ENCODE measurements around the gene SELENBP1. TPM values are rescaled to one million over a fixed set of nuclear protein-coding genes. Genes with fewer than 3 reads are reported as not detected.

SELENBP1 gene
- total RNA-seq, 3 donors from 2014 or later (not counting 1 experiment from before 2014, with no cell fraction given), result not detected

- intact Hi-C loops (cut with micrococcal nuclease), result loop anchor here (10.0 kb wide), 1 partner anchor 249 kb away; no protein-coding TSS in a partner anchor
- Histone ChIP-seq H3K27ac (ENCODE audit: low read length) (no peak overlapping the region), H3K9me3 (ENCODE audit: control insufficient read depth, insufficient read depth, low read length) (no peaks in the 10 kb centered on the region), H3K4me3 (ENCODE audit: low read length) (no peak overlapping the region), H3K27me3 (ENCODE audit: control insufficient read depth, insufficient read depth, low read length) (no peaks in the 10 kb centered on the region), H3K36me3 (ENCODE audit: control insufficient read depth, insufficient read depth, low read length) (peaks cover 38% of the 10 kb centered on the region), H3K4me1 (ENCODE audit: control insufficient read depth, insufficient read depth, low read length) (peaks cover 16% of the 10 kb centered on the region)
- TF ChIP-seq CTCF (IDR thresholded peaks at IDR 0.05), result no peak
- no peaks in the 10 kb centered on the region for H3K27me3 Mint-ChIP-seq (ENCODE audit: low read depth in 2 of 2)
- H3K27ac Mint-ChIP-seq, result peak overlapping the region; percentile 71 to 100
- no peak overlapping the region for H3K4me3 Mint-ChIP-seq
- peaks cover 32 to 41% of the 10 kb centered on the region in 2 donors for H3K4me1 Mint-ChIP-seq
- ATAC-seq (no peak), DNase-seq (no peak)
- no peaks in the 10 kb centered on the region for H3K9me3 Mint-ChIP-seq
- 78% methylated on average over 9 of the region's 9 CpGs for WGBS (ENCODE audit: insufficient coverage)
- peaks cover 10% of the 10 kb centered on the region for H3K36me3 Mint-ChIP-seq
Observed at GRCh38 chr1:151343587-151343986, 28.9 kb downstream of the SELENBP1 start.

- WGBS (ENCODE audit: insufficient coverage), result 94% methylated on average over 6 of the region's 6 CpGs
- ATAC-seq, result no peak
- peak overlapping the region; percentile 71 to 100 for H3K27ac Mint-ChIP-seq
Observed at GRCh38 chr1:151342569-151342968, 29.9 kb downstream of the SELENBP1 start.

GRCh38 chr1:151342021-151342420, 30.5 kb downstream of the SELENBP1 start:
- Mint-ChIP-seq H3K9me3 (no peaks in the 10 kb centered on the region), H3K4me1 (peaks cover 23 to 32% of the 10 kb centered on the region in 2 donors), H3K27me3 (ENCODE audit: low read depth in 2 of 2) (no peaks in the 10 kb centered on the region), H3K4me3 (no peak overlapping the region), H3K36me3 (peaks cover 10% of the 10 kb centered on the region), H3K27ac (peak overlapping the region; percentile 71 to 100)
- peaks cover 11% of the 10 kb centered on the region for H3K4me1 ChIP-seq (ENCODE audit: control insufficient read depth, insufficient read depth, low read length)
- H3K27me3 ChIP-seq (ENCODE audit: control insufficient read depth, insufficient read depth, low read length), result no peaks in the 10 kb centered on the region
- TF ChIP-seq CTCF (IDR thresholded peaks at IDR 0.05), result no peak
- DNase-seq (no peak), ATAC-seq (no peak)
- H3K4me3 ChIP-seq (ENCODE audit: low read length), result no peak overlapping the region
- intact Hi-C loops (cut with micrococcal nuclease), result loop anchor here (10.0 kb wide), 1 partner anchor 247 kb away; no protein-coding TSS in a partner anchor
- H3K9me3 ChIP-seq (ENCODE audit: control insufficient read depth, insufficient read depth, low read length), result no peaks in the 10 kb centered on the region
- H3K27ac ChIP-seq (ENCODE audit: low read length), result no peak overlapping the region
- 94% methylated on average over 1 of the region's 2 CpGs for WGBS (ENCODE audit: insufficient coverage)
- H3K36me3 ChIP-seq (ENCODE audit: control insufficient read depth, insufficient read depth, low read length), result peaks cover 38% of the 10 kb centered on the region

More at GRCh38 chr1:151342569-151342968, 29.9 kb downstream of the SELENBP1 start:
- TF ChIP-seq CTCF (IDR thresholded peaks at IDR 0.05), result no peak
- no peaks in the 10 kb centered on the region for H3K27me3 Mint-ChIP-seq (ENCODE audit: low read depth in 2 of 2)
- no peaks in the 10 kb centered on the region for H3K9me3 Mint-ChIP-seq
- Histone ChIP-seq H3K36me3 (ENCODE audit: control insufficient read depth, insufficient read depth, low read length) (peaks cover 38% of the 10 kb centered on the region), H3K4me1 (ENCODE audit: control insufficient read depth, insufficient read depth, low read length) (peaks cover 13% of the 10 kb centered on the region), H3K27me3 (ENCODE audit: control insufficient read depth, insufficient read depth, low read length) (no peaks in the 10 kb centered on the region), H3K27ac (ENCODE audit: low read length) (no peak overlapping the region), H3K4me3 (ENCODE audit: low read length) (no peak overlapping the region), H3K9me3 (ENCODE audit: control insufficient read depth, insufficient read depth, low read length) (no peaks in the 10 kb centered on the region)
- peaks cover 10% of the 10 kb centered on the region for H3K36me3 Mint-ChIP-seq
- no peak for DNase-seq
- peaks cover 29 to 37% of the 10 kb centered on the region in 2 donors for H3K4me1 Mint-ChIP-seq
- no peak overlapping the region for H3K4me3 Mint-ChIP-seq
- intact Hi-C loops (cut with micrococcal nuclease), result loop anchor here (10.0 kb wide), 1 partner anchor 248 kb away; no protein-coding TSS in a partner anchor

Measured in natural killer cell (primary cell).